Femur (tissue), 1 donor: ENCODE data around the gene KCNH3.
"Not testable (repeated sequence)": the region's sequence is repeated elsewhere in the genome, so short reads cannot be mapped to it uniquely, and the experiment has no call there.

Experiments used
- DNase-seq: peaks from one replicate; pipeline ENCODE4 v3.0.0-alpha.2; 2017

The KCNH3 gene

DNA sequence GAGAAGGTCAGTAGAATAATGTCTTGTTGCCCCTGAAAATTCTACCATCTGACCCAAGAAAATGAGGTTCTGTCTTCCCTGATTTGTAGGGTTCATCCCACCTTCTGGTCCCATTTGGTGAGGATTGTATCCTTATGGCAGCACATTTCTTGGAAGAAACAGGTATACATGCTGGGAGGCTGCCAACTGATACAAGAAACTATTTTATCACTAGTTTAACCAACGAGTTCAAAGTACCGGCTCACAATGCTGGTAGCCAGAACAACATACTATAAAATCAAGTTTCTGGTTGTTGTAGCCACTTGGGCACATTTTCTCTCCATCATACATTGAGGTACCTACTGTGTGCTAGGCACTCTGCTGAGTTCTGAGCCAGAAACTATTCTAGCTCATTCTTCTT lies 7.1 kb upstream of the KCNH3 start:
- DNase-seq, result no peak

- DNase-seq, result no peak
Measured at GRCh38 chr12:49533331-49533730, 5.5 kb upstream of the KCNH3 start.

GRCh38 chr12:49534122-49534521 lies 4.7 kb upstream of the KCNH3 start:
- DNase-seq, result not testable (repeated sequence)

GRCh38 chr12:49534731-49535278 lies 4.0 kb upstream of the KCNH3 start:
- DNase-seq, result peak; percentile 21

GRCh38 chr12:49535921-49536525 lies 2.8 kb upstream of the KCNH3 start:
- DNase-seq, result no peak

DNA sequence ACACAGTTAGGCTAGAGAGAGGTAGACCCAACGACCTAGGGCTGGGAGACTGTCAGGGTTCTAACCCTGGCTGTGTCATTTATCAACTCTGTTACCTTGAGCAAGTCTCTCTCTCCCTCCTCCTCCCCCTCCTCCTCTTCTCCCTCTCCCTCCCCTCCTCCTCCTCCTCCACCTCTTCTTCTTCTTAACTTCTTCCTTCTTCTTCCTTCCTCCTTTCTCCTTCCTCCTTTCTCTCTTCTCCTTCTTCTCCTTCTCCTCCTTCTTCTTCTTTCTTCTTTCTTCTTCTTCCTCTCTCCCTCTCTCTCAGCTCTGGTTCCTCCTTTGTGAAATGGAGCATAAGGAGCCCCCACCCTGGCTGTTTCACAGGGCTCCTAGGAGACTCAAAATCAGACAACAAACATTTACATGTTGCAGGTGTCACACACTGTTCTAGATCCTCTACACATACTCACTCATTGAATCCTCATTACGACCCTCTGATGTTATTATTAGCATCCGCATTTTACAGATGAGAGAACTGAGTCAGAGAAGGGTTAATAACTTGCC lies 2.2 kb upstream of the KCNH3 start:
- DNase-seq, result no peak

DNA sequence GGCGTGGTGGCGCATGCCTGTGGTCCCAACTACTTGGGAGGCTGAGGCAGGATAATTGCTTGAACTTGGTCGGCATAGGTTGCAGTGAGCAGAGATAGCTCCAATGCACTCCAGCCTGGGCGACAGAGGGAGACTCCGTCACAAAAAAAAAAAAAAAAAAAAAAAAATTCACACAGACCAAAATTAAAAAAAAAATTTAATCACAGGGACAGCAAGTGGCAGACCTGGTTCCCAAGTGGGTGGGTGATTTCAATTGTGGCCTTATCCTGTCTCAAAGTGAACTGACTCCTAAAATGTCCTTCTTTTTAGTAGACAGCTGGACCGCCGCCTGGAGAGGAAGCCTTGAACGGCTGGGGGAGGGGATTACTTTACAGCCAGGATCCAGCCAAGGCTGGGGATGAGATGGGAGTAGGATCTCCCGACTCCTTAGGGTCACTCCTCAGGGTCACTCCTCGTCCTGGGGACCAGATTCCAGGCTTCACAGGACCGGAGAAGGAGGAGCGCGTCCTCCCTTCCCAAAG lies 1.5 kb upstream of the KCNH3 start:
- no peak for DNase-seq

DNA sequence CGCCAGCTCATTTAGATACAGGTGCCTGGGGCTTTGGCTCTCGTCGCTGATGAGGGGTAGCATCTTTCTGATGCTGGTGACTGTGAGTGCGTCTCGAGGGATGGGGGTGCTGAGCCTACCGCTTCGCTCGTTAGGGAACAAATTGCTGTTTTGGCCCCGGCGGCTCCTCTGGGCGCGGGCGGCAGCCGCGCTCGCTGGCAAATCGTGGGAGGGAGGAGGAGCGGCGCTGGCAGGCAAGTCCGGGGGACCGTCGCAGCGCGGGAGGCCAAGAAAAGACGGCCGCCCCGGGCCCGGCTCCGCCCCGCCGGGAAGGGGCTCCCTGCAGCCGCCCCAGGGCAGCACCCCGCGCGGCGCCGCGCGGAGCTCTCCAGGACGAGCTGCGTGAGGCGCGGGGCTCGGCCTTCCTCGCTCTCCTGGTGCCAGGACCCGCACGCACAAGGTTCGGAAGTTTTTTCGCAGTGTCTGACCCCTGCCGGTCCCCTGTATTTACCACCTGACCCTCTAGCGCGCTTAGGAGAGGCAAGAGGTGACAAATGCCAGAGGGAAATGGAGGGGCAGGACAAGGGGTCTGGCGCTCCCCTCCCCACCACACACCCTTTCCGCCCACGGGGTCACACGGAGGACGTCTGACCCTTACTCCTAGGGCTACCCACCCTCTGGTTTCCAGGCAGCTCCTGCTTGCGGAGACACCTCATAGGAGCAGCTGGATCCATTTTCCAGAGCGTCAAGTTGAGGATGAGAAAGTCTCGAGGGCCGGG lies 899 bp upstream of the KCNH3 start:
- DNase-seq, result no peak

- no peak for DNase-seq
Measured at GRCh38 chr12:49539406-49540228, 787 bp downstream of the KCNH3 start.

- DNase-seq, result no peak
Measured at GRCh38 chr12:49540229-49541139, 1.7 kb downstream of the KCNH3 start.

GRCh38 chr12:49541140-49541861 lies 2.5 kb downstream of the KCNH3 start:
- no peak for DNase-seq

DNA sequence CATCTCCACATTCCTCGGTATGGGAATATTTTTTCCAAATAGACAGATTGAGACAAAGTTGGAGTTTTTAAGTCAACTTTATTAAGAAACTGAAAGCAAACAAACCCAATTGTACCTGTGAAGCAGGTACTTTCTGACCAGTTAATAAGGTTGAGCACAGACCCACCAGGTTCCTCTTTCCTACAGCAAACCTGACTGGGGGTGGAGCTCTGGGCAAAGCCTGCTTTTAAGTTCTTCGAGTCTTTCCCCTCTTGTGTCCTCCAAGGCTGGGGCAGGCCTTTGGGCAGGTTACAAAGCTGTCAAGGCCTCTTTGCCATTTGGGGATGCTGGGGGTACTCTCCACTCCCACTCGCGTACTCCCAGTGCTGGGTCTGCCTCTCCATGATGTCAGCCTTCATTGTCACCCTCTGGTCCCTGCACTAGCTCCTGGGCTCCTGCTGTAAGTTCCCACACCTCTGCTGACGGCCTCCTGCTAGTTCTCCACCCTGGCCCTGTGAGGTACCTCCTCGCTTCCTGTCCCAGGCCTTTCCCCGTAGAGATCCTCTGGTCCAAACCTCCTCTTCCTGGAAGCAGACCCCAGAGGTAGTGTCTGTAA lies 3.2 kb downstream of the KCNH3 start:
- no peak for DNase-seq

- DNase-seq, result no peak
Measured at GRCh38 chr12:49542592-49543160, 3.8 kb downstream of the KCNH3 start.

- DNase-seq, result no peak
Measured at GRCh38 chr12:49543221-49543913, 4.5 kb downstream of the KCNH3 start.

- no peak for DNase-seq
Measured at GRCh38 chr12:49543914-49544815, 5.3 kb downstream of the KCNH3 start.

GRCh38 chr12:49545815-49546214 lies 7.0 kb downstream of the KCNH3 start:
- DNase-seq, result no peak

DNA sequence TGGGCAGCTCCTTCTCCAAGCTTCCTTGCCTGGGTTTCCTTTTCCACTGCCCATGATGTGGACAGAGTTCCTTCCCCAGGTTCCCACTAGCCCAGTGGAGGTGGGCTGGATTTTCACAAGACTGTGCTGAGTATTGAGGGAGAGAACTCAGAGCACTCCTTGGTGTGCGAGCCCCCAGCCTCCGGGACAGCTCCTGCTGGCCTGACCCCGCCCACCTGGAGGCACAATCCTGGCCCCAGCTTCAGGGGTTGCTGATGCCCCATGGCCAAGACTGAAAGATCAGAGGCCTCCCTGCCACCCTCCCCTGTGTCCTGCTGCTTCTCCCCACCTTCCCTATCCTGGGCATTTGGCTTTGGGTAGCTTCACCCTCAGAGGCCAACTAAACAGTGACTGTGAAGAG lies 7.7 kb downstream of the KCNH3 start:
- no peak for DNase-seq

DNA sequence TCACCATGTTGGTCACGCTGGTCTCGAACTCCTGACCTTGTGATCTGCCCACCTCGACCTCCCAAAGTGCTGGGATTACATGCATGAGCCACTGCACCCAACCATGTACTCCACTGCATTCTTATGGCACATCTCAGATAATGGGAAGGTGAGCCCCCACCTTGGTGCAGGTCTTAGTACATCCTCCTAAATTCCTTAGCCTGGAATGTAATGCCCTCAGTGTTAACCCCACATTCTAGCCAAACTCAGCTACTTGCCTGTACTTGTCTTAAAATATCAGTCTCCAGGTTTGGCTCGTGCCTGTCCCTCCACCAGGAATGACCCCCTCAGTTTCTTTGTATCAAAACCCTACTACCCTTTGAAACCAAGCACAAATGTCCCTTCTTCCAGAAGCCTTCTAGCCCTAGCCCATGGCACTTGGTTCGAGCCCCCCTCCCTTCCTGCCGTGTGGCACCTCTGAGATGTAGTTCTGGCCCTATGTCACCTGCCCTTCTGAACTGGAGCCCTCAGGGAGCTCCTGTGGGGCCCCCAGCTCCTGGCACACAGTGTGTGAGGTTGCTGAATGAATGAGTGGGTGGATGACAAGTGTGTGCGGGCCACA lies 8.4 kb downstream of the KCNH3 start:
- no peak for DNase-seq
